Peyer's patch (tissue), 4 donors: ENCODE results near the gene FGF4. TPM values are rescaled to one million over a fixed set of nuclear protein-coding genes. Genes with fewer than 3 reads are reported as not detected.

Experiments
- DNase-seq, 3 donors: peaks; one replicate each; pipeline ENCODE4 v3.0.0-alpha.2; 2017 to 2019
- H3K27ac ChIP-seq, 4 donors: fragments of 200-600 bp; sonication (generic); one replicate each; pipeline ENCODE4 v1.5.1; 2016 to 2019
- H3K27me3 ChIP-seq, 2 donors: fragments of 200-600 bp; sonication (generic); one replicate each; pipeline ENCODE4 v1.5.1; 2019
- H3K36me3 ChIP-seq, 3 donors: fragments of 200-600 bp; sonication (generic); one replicate each; pipeline ENCODE4 v1.5.1; 2016 to 2019
- H3K4me1 ChIP-seq, 4 donors: fragments of 200-600 bp; sonication (generic); one replicate each; pipeline ENCODE4 v1.5.1; 2016 to 2019
- H3K4me3 ChIP-seq, 4 donors: fragments of 200-600 bp; sonication (generic); 1 replicate in 3 of 4; 2 replicates in 1 of 4; pipeline ENCODE4 v1.5.1; 2016 to 2019; ENCODE audit warnings: mild to moderate bottlenecking in 1 of 4
- H3K9me3 ChIP-seq, 4 donors: fragments of 200-600 bp; sonication (generic); one replicate each; pipeline ENCODE4 v1.5.1; 2016 to 2019; ENCODE audit warnings: mild to moderate bottlenecking in 1 of 4
- POLR2A ChIP-seq, 2 donors: fragments of 450-650 bp; IDR thresholded peaks; one replicate each; pipeline ENCODE4 v1.5.1; 2017; ENCODE audit warnings: antibody characterized with exemption in 2 of 2, mild to moderate bottlenecking in 2 of 2, moderate library complexity in 2 of 2
- total RNA-seq, 4 donors: library from RNA; depleted of rRNA; stranded (reverse); fragments of >200 nt; gene quantifications; one replicate each; pipeline ENCODE4 v1.1.0, GENCODE V29; 2016
- TF ChIP-seq, protein P1 (sequence below), 6 experiments: fragments of 450-650 bp in 4 of 6; fragments of 200-600 bp in 2 of 6; sonication (generic) in 1 of 6; IDR thresholded peaks; one replicate each; pipeline ENCODE4 v1.5.1; 2017 to 2019; ENCODE audit warnings: antibody characterized with exemption in 6 of 6, mild to moderate bottlenecking in 3 of 6, moderate library complexity in 1 of 6

Gene FGF4
- total RNA-seq, 4 donors from 2014 or later: not detected

- Histone ChIP-seq H3K27me3 (no peaks in the 10 kb centered on the region), H3K36me3 (no peaks in the 10 kb centered on the region)
- TF ChIP-seq, protein P1, sequence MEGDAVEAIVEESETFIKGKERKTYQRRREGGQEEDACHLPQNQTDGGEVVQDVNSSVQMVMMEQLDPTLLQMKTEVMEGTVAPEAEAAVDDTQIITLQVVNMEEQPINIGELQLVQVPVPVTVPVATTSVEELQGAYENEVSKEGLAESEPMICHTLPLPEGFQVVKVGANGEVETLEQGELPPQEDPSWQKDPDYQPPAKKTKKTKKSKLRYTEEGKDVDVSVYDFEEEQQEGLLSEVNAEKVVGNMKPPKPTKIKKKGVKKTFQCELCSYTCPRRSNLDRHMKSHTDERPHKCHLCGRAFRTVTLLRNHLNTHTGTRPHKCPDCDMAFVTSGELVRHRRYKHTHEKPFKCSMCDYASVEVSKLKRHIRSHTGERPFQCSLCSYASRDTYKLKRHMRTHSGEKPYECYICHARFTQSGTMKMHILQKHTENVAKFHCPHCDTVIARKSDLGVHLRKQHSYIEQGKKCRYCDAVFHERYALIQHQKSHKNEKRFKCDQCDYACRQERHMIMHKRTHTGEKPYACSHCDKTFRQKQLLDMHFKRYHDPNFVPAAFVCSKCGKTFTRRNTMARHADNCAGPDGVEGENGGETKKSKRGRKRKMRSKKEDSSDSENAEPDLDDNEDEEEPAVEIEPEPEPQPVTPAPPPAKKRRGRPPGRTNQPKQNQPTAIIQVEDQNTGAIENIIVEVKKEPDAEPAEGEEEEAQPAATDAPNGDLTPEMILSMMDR (IDR thresholded peaks at IDR 0.05): no peak
- no peak for TF ChIP-seq POLR2A (IDR thresholded peaks at IDR 0.05)
These were observed 24.9 kb downstream of the FGF4 start for GRCh38 chr11:69750108-69750850.

DNA sequence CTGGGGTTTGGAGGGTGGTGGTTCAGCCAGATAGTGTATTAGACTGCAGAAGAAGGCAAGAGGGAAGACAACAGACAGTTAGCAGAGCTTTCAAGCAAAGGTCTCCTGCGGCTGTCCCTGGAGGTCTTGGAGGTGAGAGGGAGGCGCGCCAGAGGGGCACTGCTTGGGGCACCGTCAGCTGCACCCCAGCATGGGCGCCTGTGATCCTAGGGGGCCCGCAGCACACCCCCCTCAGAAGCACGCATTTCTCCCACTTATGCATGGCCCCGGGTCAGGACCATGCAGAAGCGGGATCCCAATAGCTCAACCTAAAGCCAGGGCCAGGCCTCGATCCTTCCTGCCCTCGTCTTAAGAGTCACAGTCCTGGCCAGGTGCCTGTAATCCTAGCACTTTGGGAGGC is 26.5 kb downstream of the FGF4 start:
- no peaks in the 10 kb centered on the region for H3K36me3 ChIP-seq
- DNase-seq: no peak
- no peaks in the 10 kb centered on the region for H3K9me3 ChIP-seq
- H3K4me3 ChIP-seq: no peak overlapping the region
- H3K27me3 ChIP-seq: no peaks in the 10 kb centered on the region
- no peak overlapping the region for H3K27ac ChIP-seq
- TF ChIP-seq POLR2A (IDR thresholded peaks at IDR 0.05): no peak
- TF ChIP-seq, protein P1 (IDR thresholded peaks at IDR 0.05): no peak
- no peaks in the 10 kb centered on the region for H3K4me1 ChIP-seq

More at GRCh38 chr11:69750108-69750850, 24.9 kb downstream of the FGF4 start:
- H3K4me1 ChIP-seq: no peaks in the 10 kb centered on the region
- no peak for DNase-seq
- H3K4me3 ChIP-seq: no peak overlapping the region
- no peaks in the 10 kb centered on the region for H3K9me3 ChIP-seq
- H3K27ac ChIP-seq: no peak overlapping the region

- Histone ChIP-seq H3K9me3 (no peaks in the 10 kb centered on the region), H3K4me1 (no peaks in the 10 kb centered on the region), H3K36me3 (no peaks in the 10 kb centered on the region), H3K27ac (no peak overlapping the region), H3K4me3 (no peak overlapping the region), H3K27me3 (no peaks in the 10 kb centered on the region)
- DNase-seq: no peak
- TF ChIP-seq, protein P1 (IDR thresholded peaks at IDR 0.05): no peak
- no peak for TF ChIP-seq POLR2A (IDR thresholded peaks at IDR 0.05)
These were observed 28.1 kb downstream of the FGF4 start for GRCh38 chr11:69746752-69747742.

DNA sequence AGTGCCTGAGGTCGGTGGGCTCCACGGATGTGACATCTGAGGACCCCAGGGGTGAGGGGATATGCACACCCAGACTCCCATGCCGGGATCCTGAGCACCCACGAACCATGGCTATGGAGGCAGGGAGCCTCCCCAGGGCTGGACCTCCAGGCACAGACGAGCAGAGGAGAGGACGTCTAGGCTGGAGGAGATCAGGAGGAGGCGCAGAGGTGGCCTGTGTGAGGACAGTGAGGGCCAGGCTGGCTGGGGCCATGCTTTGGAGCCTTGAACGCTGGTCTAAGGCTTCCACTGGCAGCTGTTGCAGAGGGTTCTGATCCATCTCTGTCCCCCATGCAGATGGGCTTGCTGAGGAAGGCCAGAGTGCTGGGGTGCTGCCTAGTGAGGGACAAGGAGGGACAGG is 29.0 kb downstream of the FGF4 start:
- H3K36me3 ChIP-seq: no peaks in the 10 kb centered on the region
- no peaks in the 10 kb centered on the region for H3K27me3 ChIP-seq
- no peak for DNase-seq
- no peak overlapping the region for H3K27ac ChIP-seq
- no peak overlapping the region for H3K4me3 ChIP-seq
- no peaks in the 10 kb centered on the region for H3K9me3 ChIP-seq
- TF ChIP-seq, protein P1 (IDR thresholded peaks at IDR 0.05): no peak
- TF ChIP-seq POLR2A (IDR thresholded peaks at IDR 0.05): no peak
- no peaks in the 10 kb centered on the region for H3K4me1 ChIP-seq

DNA sequence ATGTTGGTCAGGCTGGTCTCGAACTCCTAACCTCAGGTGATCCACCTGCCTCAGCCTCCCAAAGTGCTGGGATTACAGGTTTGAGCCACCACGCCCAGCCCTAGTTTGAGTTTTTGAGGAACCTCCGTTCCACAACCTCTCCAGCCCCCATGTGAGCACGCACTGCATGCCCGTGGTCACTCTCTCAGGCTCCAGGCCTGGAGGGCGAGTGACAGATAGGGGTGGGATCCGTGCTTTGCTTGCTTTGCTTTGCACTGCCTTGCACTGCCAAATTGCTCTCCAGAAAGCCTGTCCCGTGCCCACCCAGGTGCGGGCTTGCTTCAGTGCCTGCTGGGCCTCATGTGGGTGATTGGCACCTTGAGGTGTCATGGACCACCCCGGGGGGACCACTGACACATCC is 29.9 kb downstream of the FGF4 start:
- no peaks in the 10 kb centered on the region for H3K4me1 ChIP-seq
- H3K9me3 ChIP-seq: no peaks in the 10 kb centered on the region
- H3K4me3 ChIP-seq: no peak overlapping the region
- DNase-seq: no peak
- TF ChIP-seq, protein P1 (IDR thresholded peaks at IDR 0.05): no peak
- TF ChIP-seq POLR2A (IDR thresholded peaks at IDR 0.05): no peak
- no peak overlapping the region for H3K27ac ChIP-seq
- no peaks in the 10 kb centered on the region for H3K27me3 ChIP-seq
- H3K36me3 ChIP-seq: no peaks in the 10 kb centered on the region
